ENCODE results near the gene FAM234B. TPM values are rescaled to one million over a fixed set of nuclear protein-coding genes. Genes with fewer than 3 reads are reported as not detected.

The FAM234B gene
- total RNA-seq, 4 donors from 2014 or later: 24.0 to 32.3 (median 27.8) TPM

- TF ChIP-seq CTCF (IDR thresholded peaks at IDR 0.05) (no peak), EP300 (IDR thresholded peaks at IDR 0.05) (no peak), POLR2AphosphoS5 (IDR thresholded peaks at IDR 0.05) (no peak), POLR2A (IDR thresholded peaks at IDR 0.05) (no peak)
- 92% methylated on average over 11 of the region's 11 CpGs for WGBS
- Histone ChIP-seq H3K4me3 (no peak overlapping the region), H3K9me3 (no peaks in the 10 kb centered on the region), H3K4me1 (no peaks in the 10 kb centered on the region), H3K27ac (no peak overlapping the region), H3K27me3 (no peaks in the 10 kb centered on the region), H3K36me3 (peaks cover 6% of the 10 kb centered on the region)
- DNase-seq (ENCODE audit: low spot score in 2 of 2): no peak
These were observed 40.9 kb downstream of the FAM234B start for GRCh38 chr12:13084898-13085640.

GRCh38 chr12:13085968-13086686 lies 41.9 kb downstream of the FAM234B start:
- no peaks in the 10 kb centered on the region for H3K4me1 ChIP-seq
- TF ChIP-seq POLR2A (IDR thresholded peaks at IDR 0.05): no peak
- TF ChIP-seq CTCF (IDR thresholded peaks at IDR 0.05): no peak
- no peak for TF ChIP-seq EP300 (IDR thresholded peaks at IDR 0.05)
- TF ChIP-seq POLR2AphosphoS5 (IDR thresholded peaks at IDR 0.05): no peak
- H3K27ac ChIP-seq: no peak overlapping the region
- no peaks in the 10 kb centered on the region for H3K27me3 ChIP-seq
- no peak for DNase-seq (ENCODE audit: low spot score in 2 of 2)
- WGBS: 67% methylated on average over 7 of the region's 7 CpGs
- no peaks in the 10 kb centered on the region for H3K9me3 ChIP-seq
- H3K36me3 ChIP-seq: peaks cover 3% of the 10 kb centered on the region
- H3K4me3 ChIP-seq: no peak overlapping the region

GRCh38 chr12:13087766-13088165 lies 43.6 kb downstream of the FAM234B start:
- 88% methylated on average over 4 of the region's 5 CpGs for WGBS
- no peaks in the 10 kb centered on the region for H3K36me3 ChIP-seq
- DNase-seq (ENCODE audit: low spot score in 2 of 2): no peak
- no peak overlapping the region for H3K27ac ChIP-seq
- H3K27me3 ChIP-seq: no peaks in the 10 kb centered on the region
- no peak overlapping the region for H3K4me3 ChIP-seq
- H3K9me3 ChIP-seq: no peaks in the 10 kb centered on the region
- H3K4me1 ChIP-seq: no peaks in the 10 kb centered on the region
- TF ChIP-seq POLR2AphosphoS5 (IDR thresholded peaks at IDR 0.05) (no peak), EP300 (IDR thresholded peaks at IDR 0.05) (no peak), POLR2A (IDR thresholded peaks at IDR 0.05) (no peak)

GRCh38 chr12:13088496-13088895 lies 44.3 kb downstream of the FAM234B start:
- no peaks in the 10 kb centered on the region for H3K36me3 ChIP-seq
- no peak overlapping the region for H3K27ac ChIP-seq
- H3K4me1 ChIP-seq: peaks cover 4% of the 10 kb centered on the region
- TF ChIP-seq POLR2AphosphoS5 (IDR thresholded peaks at IDR 0.05) (no peak), EP300 (IDR thresholded peaks at IDR 0.05) (no peak), POLR2A (IDR thresholded peaks at IDR 0.05) (no peak), CTCF (IDR thresholded peaks at IDR 0.05) (no peak)
- no peaks in the 10 kb centered on the region for H3K27me3 ChIP-seq
- H3K9me3 ChIP-seq: no peaks in the 10 kb centered on the region
- no peak for DNase-seq (ENCODE audit: low spot score in 2 of 2)
- no peak overlapping the region for H3K4me3 ChIP-seq
- WGBS: 79% methylated on average over 4 of the region's 4 CpGs

GRCh38 chr12:13090054-13090453 lies 45.9 kb downstream of the FAM234B start:
- Histone ChIP-seq H3K9me3 (no peaks in the 10 kb centered on the region), H3K27me3 (no peaks in the 10 kb centered on the region), H3K4me3 (no peak overlapping the region), H3K36me3 (no peaks in the 10 kb centered on the region), H3K27ac (no peak overlapping the region), H3K4me1 (peaks cover 11% of the 10 kb centered on the region)
- DNase-seq (ENCODE audit: low spot score in 2 of 2): no peak
- WGBS: 91% methylated on average over 4 of the region's 4 CpGs
- TF ChIP-seq POLR2AphosphoS5 (IDR thresholded peaks at IDR 0.05): no peak
- no peak for TF ChIP-seq CTCF (IDR thresholded peaks at IDR 0.05)
- no peak for TF ChIP-seq EP300 (IDR thresholded peaks at IDR 0.05)
- no peak for TF ChIP-seq POLR2A (IDR thresholded peaks at IDR 0.05)
